Astrocyte (in vitro differentiated cells and primary cell): ENCODE measurements around the gene CADPS.

Experiments
- EZH2 ChIP-seq: IDR thresholded peaks from 2 replicates; pipeline ENCODE4 v1.6.1; 2012; ENCODE audit warnings: mild to moderate bottlenecking, low read length, inconsistent platforms; ENCODE audit not compliant: insufficient read depth
- TF ChIP-seq, protein P1 (sequence below): IDR thresholded peaks from 2 replicates; pipeline ENCODE4 v1.5.1; 2011; ENCODE audit warnings: low read depth, mild to moderate bottlenecking, inconsistent platforms, low read length, moderate library complexity; ENCODE audit not compliant: insufficient read depth

DNA sequence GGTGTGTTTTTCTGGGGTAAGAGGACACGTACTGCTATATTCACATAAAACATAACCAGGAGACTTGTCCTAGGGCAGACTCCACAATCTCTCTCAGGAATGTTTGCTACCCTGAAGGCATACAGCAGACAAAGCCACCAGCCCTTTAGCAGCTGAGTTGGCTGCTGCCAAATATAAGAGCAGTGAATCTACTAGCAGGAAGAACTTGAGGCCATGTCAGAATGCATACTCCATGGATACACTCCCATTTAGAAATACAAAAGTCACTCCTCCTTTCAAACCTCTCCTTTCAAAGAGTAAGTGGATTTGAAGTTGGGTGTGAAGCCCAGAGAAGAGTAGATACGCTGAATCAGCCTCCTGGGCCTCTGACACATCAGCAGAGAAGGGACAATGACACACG is 94.1 kb downstream of the CADPS start:
- TF ChIP-seq, protein P1, sequence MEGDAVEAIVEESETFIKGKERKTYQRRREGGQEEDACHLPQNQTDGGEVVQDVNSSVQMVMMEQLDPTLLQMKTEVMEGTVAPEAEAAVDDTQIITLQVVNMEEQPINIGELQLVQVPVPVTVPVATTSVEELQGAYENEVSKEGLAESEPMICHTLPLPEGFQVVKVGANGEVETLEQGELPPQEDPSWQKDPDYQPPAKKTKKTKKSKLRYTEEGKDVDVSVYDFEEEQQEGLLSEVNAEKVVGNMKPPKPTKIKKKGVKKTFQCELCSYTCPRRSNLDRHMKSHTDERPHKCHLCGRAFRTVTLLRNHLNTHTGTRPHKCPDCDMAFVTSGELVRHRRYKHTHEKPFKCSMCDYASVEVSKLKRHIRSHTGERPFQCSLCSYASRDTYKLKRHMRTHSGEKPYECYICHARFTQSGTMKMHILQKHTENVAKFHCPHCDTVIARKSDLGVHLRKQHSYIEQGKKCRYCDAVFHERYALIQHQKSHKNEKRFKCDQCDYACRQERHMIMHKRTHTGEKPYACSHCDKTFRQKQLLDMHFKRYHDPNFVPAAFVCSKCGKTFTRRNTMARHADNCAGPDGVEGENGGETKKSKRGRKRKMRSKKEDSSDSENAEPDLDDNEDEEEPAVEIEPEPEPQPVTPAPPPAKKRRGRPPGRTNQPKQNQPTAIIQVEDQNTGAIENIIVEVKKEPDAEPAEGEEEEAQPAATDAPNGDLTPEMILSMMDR: no peak
- TF ChIP-seq EZH2: no peak
